ENCODE measurements around the gene RASA3.

DNA sequence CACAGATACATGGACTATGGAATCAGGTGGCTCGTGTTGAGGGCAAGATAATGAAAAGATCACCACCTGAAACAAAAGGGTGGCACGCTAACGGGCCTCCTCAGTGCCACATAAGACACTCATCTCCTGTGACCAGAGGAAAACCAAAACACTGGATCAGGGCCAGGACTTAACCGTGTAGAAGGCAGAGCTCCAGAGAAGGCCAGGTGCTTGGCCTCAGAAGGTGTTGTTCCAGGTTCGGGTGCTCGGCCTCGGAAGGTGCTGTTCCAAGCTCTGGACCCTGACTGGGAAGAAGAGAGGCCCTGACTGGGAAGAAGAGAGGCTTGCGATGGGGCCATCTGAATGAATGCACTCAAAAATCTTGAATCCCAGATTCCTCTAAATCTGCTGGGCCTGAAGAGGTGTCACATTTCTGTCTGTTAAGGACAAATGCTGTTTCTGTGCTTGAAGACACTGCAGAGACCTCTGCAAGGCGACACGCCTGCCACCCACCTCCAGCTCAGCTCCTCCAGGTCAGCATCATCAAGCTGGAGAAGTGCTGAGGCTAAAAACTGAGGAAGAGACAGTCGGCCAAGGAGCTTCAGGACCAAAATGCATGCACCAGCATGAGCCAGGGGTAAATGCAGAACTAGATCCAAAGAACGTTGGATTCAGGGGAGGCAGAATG, 2.7 kb upstream of the RASA3 start:
- TF ChIP-seq, protein P1, sequence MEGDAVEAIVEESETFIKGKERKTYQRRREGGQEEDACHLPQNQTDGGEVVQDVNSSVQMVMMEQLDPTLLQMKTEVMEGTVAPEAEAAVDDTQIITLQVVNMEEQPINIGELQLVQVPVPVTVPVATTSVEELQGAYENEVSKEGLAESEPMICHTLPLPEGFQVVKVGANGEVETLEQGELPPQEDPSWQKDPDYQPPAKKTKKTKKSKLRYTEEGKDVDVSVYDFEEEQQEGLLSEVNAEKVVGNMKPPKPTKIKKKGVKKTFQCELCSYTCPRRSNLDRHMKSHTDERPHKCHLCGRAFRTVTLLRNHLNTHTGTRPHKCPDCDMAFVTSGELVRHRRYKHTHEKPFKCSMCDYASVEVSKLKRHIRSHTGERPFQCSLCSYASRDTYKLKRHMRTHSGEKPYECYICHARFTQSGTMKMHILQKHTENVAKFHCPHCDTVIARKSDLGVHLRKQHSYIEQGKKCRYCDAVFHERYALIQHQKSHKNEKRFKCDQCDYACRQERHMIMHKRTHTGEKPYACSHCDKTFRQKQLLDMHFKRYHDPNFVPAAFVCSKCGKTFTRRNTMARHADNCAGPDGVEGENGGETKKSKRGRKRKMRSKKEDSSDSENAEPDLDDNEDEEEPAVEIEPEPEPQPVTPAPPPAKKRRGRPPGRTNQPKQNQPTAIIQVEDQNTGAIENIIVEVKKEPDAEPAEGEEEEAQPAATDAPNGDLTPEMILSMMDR (IDR thresholded peaks at IDR 0.05; ENCODE audit: low read length), result no peak
- TF ChIP-seq EZH2 (optimal IDR thresholded peaks at IDR 0.05; ENCODE audit: low read depth, low read length), result no peak

All from MM.1S (cell line).